Endodermal cell (in vitro differentiated cells): ENCODE results near the gene ARMC6. TPM values are rescaled to one million over a fixed set of nuclear protein-coding genes. Genes with fewer than 3 reads are reported as not detected.

Experiments
- DNase-seq: peaks from one replicate; pipeline ENCODE4 v3.0.0-alpha.2; 2017
- H3K27ac ChIP-seq: 2 replicates; pipeline ENCODE4 v1.5.1; 2013; ENCODE audit warnings: mild to moderate bottlenecking, low read depth, low read length, moderate library complexity
- H3K27me3 ChIP-seq: 2 replicates; pipeline ENCODE4 v1.6.1; 2013; ENCODE audit warnings: mild to moderate bottlenecking, low read length, moderate library complexity; ENCODE audit not compliant: insufficient read depth, control insufficient read depth, poor library complexity, severe bottlenecking
- H3K36me3 ChIP-seq: 2 replicates; pipeline ENCODE4 v1.7.0; 2013; ENCODE audit warnings: mild to moderate bottlenecking, low read length, moderate library complexity; ENCODE audit not compliant: control insufficient read depth, insufficient read depth
- H3K4me1 ChIP-seq: one replicate; pipeline ENCODE4 v1.7.0; 2013; ENCODE audit warnings: low read length; ENCODE audit not compliant: control insufficient read depth, insufficient read depth
- H3K4me3 ChIP-seq: 2 replicates; pipeline ENCODE4 v1.5.1; 2013; ENCODE audit warnings: mild to moderate bottlenecking, low read length, moderate library complexity
- H3K9ac ChIP-seq: 2 replicates; pipeline ENCODE4 v1.6.1; 2013; ENCODE audit warnings: mild to moderate bottlenecking, low read length, moderate library complexity; ENCODE audit not compliant: poor library complexity, severe bottlenecking; ENCODE audit errors: extremely low read depth
- H3K9me3 ChIP-seq: 2 replicates; pipeline ENCODE4 v1.6.1; 2013; ENCODE audit warnings: mild to moderate bottlenecking, low read length, moderate library complexity; ENCODE audit not compliant: control insufficient read depth
- H3K27ac Mint-ChIP-seq: 2 replicates; pipeline ENCODE4 v1.8.0; 2020; ENCODE audit warnings: mixed read lengths
- H3K27me3 Mint-ChIP-seq: 2 replicates; pipeline ENCODE4 v1.8.0; 2021; ENCODE audit warnings: mild to moderate bottlenecking, mixed read lengths; ENCODE audit not compliant: insufficient read depth
- H3K36me3 Mint-ChIP-seq: 2 replicates; pipeline ENCODE4 v1.8.0; 2020; ENCODE audit warnings: low read depth, mixed read lengths
- H3K4me1 Mint-ChIP-seq: 2 replicates; pipeline ENCODE4 v1.8.0; 2020; ENCODE audit warnings: mixed read lengths
- H3K4me3 Mint-ChIP-seq: 2 replicates; pipeline ENCODE4 v1.8.0; 2020; ENCODE audit warnings: mild to moderate bottlenecking, moderate library complexity, mixed read lengths
- H3K9me3 Mint-ChIP-seq: 2 replicates; pipeline ENCODE4 v1.8.0; 2020; ENCODE audit warnings: mild to moderate bottlenecking, mixed read lengths
- CTCF ChIP-seq: fragments of 200-600 bp; sonication (generic); conservative IDR thresholded peaks from 2 replicates; pipeline ENCODE4 v1.5.0; 2021; ENCODE audit warnings: antibody characterized with exemption, mild to moderate bottlenecking
- WGBS, 2 experiments: methylation state at CpG; one replicate each; pipeline versions ENCODE4 v1.1.5 to v1.1.7; 2013; ENCODE audit warnings: missing lambda C conversion rate in 2 of 2, mixed read lengths in 1 of 2; ENCODE audit not compliant: insufficient coverage in 1 of 2, insufficient read length in 1 of 2; 5-methylcytosine and 5-hydroxymethylcytosine counted together
- total RNA-seq, 2 donors: library from RNA; stranded (reverse); fragmentation: NEBNext Ultra II Directional in 1 of 2; extraction: Animal tissue kit (Norgen Biotek cat#: 25700) in 1 of 2; gene quantifications; 2 replicates in 1 of 2; 3 replicates in 1 of 2; pipeline ENCODE4 v1.2.1, GENCODE V29; 2021

ARMC6 gene
- total RNA-seq, 2 donors from 2014 or later: 26.1 to 37.8 TPM

DNA sequence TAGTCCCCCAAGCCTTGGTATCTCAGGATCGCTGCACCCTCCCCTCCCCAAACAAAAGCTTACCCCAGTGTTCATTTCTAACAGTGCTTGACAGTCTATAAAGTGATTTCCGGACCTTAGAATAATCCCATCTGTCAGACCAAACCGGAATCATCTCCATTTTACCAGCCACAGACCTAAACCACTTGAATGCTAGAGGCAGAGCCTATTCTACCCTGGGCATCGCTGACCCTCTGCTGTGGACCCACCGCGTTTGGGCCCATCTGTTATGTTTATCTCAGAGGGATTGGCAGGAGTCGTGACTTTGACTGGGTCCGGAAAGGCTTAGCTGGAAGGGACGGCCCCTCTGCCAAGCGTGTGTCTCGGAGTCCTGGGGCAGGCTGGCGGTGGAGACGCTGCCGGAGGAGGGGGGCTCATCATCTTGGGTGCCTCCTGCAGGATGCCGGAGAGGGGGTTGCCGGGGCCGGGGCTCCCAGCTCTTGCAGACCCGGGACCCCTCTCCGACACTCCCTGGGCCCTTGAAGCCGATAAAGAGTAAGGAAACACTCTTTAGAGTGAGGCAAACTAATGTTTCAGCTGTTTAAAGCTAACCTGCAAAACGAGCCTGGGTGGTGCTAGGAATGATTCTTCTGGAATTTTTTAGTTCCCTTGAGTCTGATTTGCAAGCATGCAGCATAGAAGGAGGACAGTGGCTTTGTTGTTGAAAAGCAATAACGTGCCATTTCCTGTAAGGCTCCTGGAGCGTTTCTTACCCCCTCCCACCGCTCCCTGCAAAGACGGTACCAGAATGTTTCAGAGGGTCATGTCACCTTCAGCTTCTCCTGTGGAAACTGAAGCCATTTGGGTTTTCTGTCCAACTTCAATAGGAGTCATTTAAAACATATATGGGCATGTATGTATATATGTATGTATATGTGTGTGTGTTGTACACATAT is 31.7 kb downstream of the ARMC6 start:
- no peaks in the 10 kb centered on the region for H3K4me1 ChIP-seq
- TF ChIP-seq CTCF: no peak
- H3K9me3 ChIP-seq: no peaks in the 10 kb centered on the region
- H3K4me3 Mint-ChIP-seq: peak overlapping the region; percentile 59
- peaks cover under 1% of the 10 kb centered on the region for H3K36me3 ChIP-seq
- peaks cover 8% of the 10 kb centered on the region for H3K36me3 Mint-ChIP-seq
- WGBS, 2 experiments: 23 to 26% methylated on average over 17 to 25 of the region's 25 CpGs
- peaks cover 16% of the 10 kb centered on the region for H3K27me3 ChIP-seq
- DNase-seq: peak; percentile 71
- H3K27ac Mint-ChIP-seq: no peak overlapping the region
- peaks cover 40% of the 10 kb centered on the region for H3K27me3 Mint-ChIP-seq
- peaks cover 19% of the 10 kb centered on the region for H3K4me1 Mint-ChIP-seq
- H3K4me3 ChIP-seq: peak overlapping the region; percentile 78
- H3K9ac ChIP-seq: no peak overlapping the region
- no peaks in the 10 kb centered on the region for H3K9me3 Mint-ChIP-seq
- H3K27ac ChIP-seq: no peak overlapping the region

- no peak for DNase-seq
- WGBS, 2 experiments: 90 to 94% methylated on average over 7 to 11 of the region's 11 CpGs
- Mint-ChIP-seq H3K36me3 (peaks cover 6% of the 10 kb centered on the region), H3K4me1 (peaks cover 18% of the 10 kb centered on the region), H3K9me3 (no peaks in the 10 kb centered on the region), H3K27me3 (peaks cover 50% of the 10 kb centered on the region), H3K27ac (no peak overlapping the region), H3K4me3 (no peak overlapping the region)
- no peaks in the 10 kb centered on the region for H3K9me3 ChIP-seq
- no peak overlapping the region for H3K9ac ChIP-seq
- no peaks in the 10 kb centered on the region for H3K4me1 ChIP-seq
- no peaks in the 10 kb centered on the region for H3K36me3 ChIP-seq
- H3K27ac ChIP-seq: no peak overlapping the region
- TF ChIP-seq CTCF: no peak
- peaks cover 16% of the 10 kb centered on the region for H3K27me3 ChIP-seq
- no peak overlapping the region for H3K4me3 ChIP-seq
Observed at GRCh38 chr19:19067276-19068072, 34.1 kb downstream of the ARMC6 start.
